CD4-positive, alpha-beta memory T cell (primary cell): ENCODE measurements around the gene HERPUD2. TPM values are rescaled to one million over a fixed set of nuclear protein-coding genes. Genes with fewer than 3 reads are reported as not detected.

Experiments used
- CTCF ChIA-PET: fragments of 350-600 bp; sonication (Branson Sonifier 250); formaldehyde crosslinking; loops from one replicate; lab custom pipeline; 2021; ENCODE audit warnings: inconsistent platforms; ENCODE audit not compliant: partially characterized antibody; lab: Charles Lee
- POLR2A ChIA-PET: fragments of 350-600 bp; sonication (Branson Sonifier 250); formaldehyde crosslinking; loops from one replicate; lab custom pipeline; 2021; ENCODE audit not compliant: partially characterized antibody; lab: Charles Lee
- DNase-seq, 5 donors: peaks; one replicate each; pipeline versions ENCODE4 v3.0.0 to v3.0.0-alpha.2; 2020 to 2022; ENCODE audit warnings: mixed read lengths in 1 of 5
- H3K27ac ChIP-seq: one replicate; pipeline ENCODE4 v1.7.0; 2013; ENCODE audit warnings: low read depth, low read length
- H3K27me3 ChIP-seq: 2 replicates; pipeline ENCODE4 v1.7.0; 2013; ENCODE audit warnings: mild to moderate bottlenecking, low read length, moderate library complexity; ENCODE audit not compliant: insufficient read depth
- H3K36me3 ChIP-seq: 2 replicates; pipeline ENCODE4 v1.7.0; 2013; ENCODE audit warnings: mild to moderate bottlenecking, low read length, moderate library complexity; ENCODE audit not compliant: insufficient read depth
- H3K4me1 ChIP-seq: 2 replicates; pipeline ENCODE4 v1.7.0; 2013; ENCODE audit warnings: mild to moderate bottlenecking, low read length, moderate library complexity; ENCODE audit not compliant: insufficient read depth
- H3K4me3 ChIP-seq, 2 donors: one replicate each; pipeline ENCODE4 v1.7.0; 2013; ENCODE audit warnings: low read length in 2 of 2, mild to moderate bottlenecking in 1 of 2
- H3K9me3 ChIP-seq, 2 donors: one replicate each; pipeline ENCODE4 v1.7.0; 2013; ENCODE audit warnings: low read length in 2 of 2, control low read depth in 1 of 2; ENCODE audit not compliant: control insufficient read depth in 1 of 2
- H3K27ac Mint-ChIP-seq, 7 donors: one replicate each; pipeline ENCODE4 v1.8.0; 2020 to 2021; ENCODE audit warnings: mixed read lengths in 7 of 7, mild to moderate bottlenecking in 6 of 7, inconsistent platforms in 3 of 7, moderate library complexity in 3 of 7
- H3K27me3 Mint-ChIP-seq, 2 donors: one replicate each; pipeline ENCODE4 v1.8.0; 2020 to 2021; ENCODE audit warnings: mixed read lengths in 2 of 2
- H3K36me3 Mint-ChIP-seq, 2 donors: one replicate each; pipeline ENCODE4 v1.8.0; 2020 to 2021; ENCODE audit warnings: mixed read lengths in 2 of 2, inconsistent platforms in 1 of 2, mild to moderate bottlenecking in 1 of 2
- H3K4me1 Mint-ChIP-seq, 4 donors: one replicate each; pipeline ENCODE4 v1.8.0; 2020 to 2021; ENCODE audit warnings: mixed read lengths in 4 of 4, mild to moderate bottlenecking in 1 of 4
- H3K4me3 Mint-ChIP-seq, 8 donors: one replicate each; pipeline ENCODE4 v1.8.0; 2020 to 2021; ENCODE audit warnings: mixed read lengths in 8 of 8, mild to moderate bottlenecking in 7 of 8, moderate library complexity in 6 of 8, inconsistent platforms in 3 of 8
- H3K9me3 Mint-ChIP-seq, 8 donors: one replicate each; pipeline ENCODE4 v1.8.0; 2020 to 2021; ENCODE audit warnings: mixed read lengths in 8 of 8, mild to moderate bottlenecking in 5 of 8, inconsistent platforms in 3 of 8, moderate library complexity in 1 of 8
- intact Hi-C: fragments of 100-400 bp; cut with micrococcal nuclease; formaldehyde crosslinking; loops from one replicate; pipeline ENCODE4 v1.15.1; 2023
- polyA plus RNA-seq, 2 donors: library from polyadenylated mRNA; unstranded; fragments of 300-500 nt; fragmentation: Illumina TruSeq; gene quantifications; one replicate each; pipeline ENCODE4 v1.2.3, GENCODE V29; 2021
- total RNA-seq, 2 experiments: library from RNA; stranded (reverse); gene quantifications; one replicate each; pipeline ENCODE4 v1.2.3, GENCODE V29; 2021

HERPUD2 gene
- total and polyA plus RNA-seq, 4 experiments from 2014 or later = 67.3 to 99.2 (median 80.5) TPM

- Histone ChIP-seq H3K9me3 (no peaks in the 10 kb centered on the region), H3K27ac (no peak overlapping the region), H3K27me3 (no peaks in the 10 kb centered on the region), H3K4me1 (peaks cover 33% of the 10 kb centered on the region), H3K4me3 (no peak overlapping the region), H3K36me3 (no peaks in the 10 kb centered on the region)
- no peak for DNase-seq
- ChIA-PET CTCF (interaction anchor here (1.3 to 6.2 kb wide), 3 partner anchors 10 to 25 kb away, joined by 5 to 53 read pairs (median 6); no protein-coding TSS in a partner anchor), POLR2A (interaction anchor here (1.3 to 2.5 kb wide), 2 partner anchors 13 to 79 kb away, joined by 3 to 15 read pairs; partner anchors contain the start of gene SEPTIN7)
- H3K4me3 Mint-ChIP-seq = no peak overlapping the region
- peak overlapping the region in 4 of 7 donors; percentile 46 to 75 (median 55) for H3K27ac Mint-ChIP-seq
- intact Hi-C loops = no loop called here
- H3K9me3 Mint-ChIP-seq = peaks cover 0 to 4% (median 0%) of the 10 kb centered on the region in 8 donors
- no peaks in the 10 kb centered on the region for H3K27me3 Mint-ChIP-seq
- peaks cover 21 to 41% (median 33%) of the 10 kb centered on the region in 4 donors for H3K4me1 Mint-ChIP-seq
- H3K36me3 Mint-ChIP-seq = no peaks in the 10 kb centered on the region
These were observed 27.3 kb upstream of the HERPUD2 start for GRCh38 chr7:35722054-35722849.

GRCh38 chr7:35721288-35721687 lies 26.4 kb upstream of the HERPUD2 start:
- ChIA-PET CTCF (interaction anchor here (1.6 kb wide), 1 partner anchor 11 kb away, joined by 6 read pairs; no protein-coding TSS in a partner anchor), POLR2A (no interaction called here)
- Mint-ChIP-seq H3K4me1 (peaks cover 17 to 36% (median 29%) of the 10 kb centered on the region in 4 donors), H3K27ac (peak overlapping the region in 2 of 7 donors; percentile 52 to 53), H3K9me3 (peaks cover 0 to 4% (median 0%) of the 10 kb centered on the region in 8 donors), H3K27me3 (no peaks in the 10 kb centered on the region), H3K4me3 (no peak overlapping the region), H3K36me3 (no peaks in the 10 kb centered on the region)
- peaks cover 27% of the 10 kb centered on the region for H3K4me1 ChIP-seq
- DNase-seq = no peak
- no peak overlapping the region for H3K27ac ChIP-seq
- no peak overlapping the region for H3K4me3 ChIP-seq
- no peaks in the 10 kb centered on the region for H3K36me3 ChIP-seq
- intact Hi-C loops = no loop called here
- no peaks in the 10 kb centered on the region for H3K27me3 ChIP-seq
- H3K9me3 ChIP-seq = no peaks in the 10 kb centered on the region

DNA sequence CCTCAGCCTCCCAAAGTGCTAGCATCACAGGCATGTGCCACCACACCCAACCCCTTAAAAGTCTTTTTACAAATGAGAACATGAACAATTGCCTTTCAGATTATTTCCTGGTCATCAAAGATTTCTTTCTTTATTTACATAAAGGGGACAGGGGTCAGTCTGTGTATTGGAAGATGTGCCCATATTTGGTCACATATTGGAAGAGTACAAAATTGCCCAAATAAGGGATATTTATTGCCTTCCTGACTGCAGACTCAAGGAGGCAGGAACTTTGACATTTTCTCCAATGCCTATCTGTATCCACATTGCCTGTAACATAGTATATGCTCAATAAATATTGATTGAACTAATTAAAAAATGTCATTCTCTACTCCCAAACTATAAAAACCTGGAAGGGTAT lies 25.9 kb upstream of the HERPUD2 start:
- Histone ChIP-seq H3K27me3 (no peaks in the 10 kb centered on the region), H3K9me3 (no peaks in the 10 kb centered on the region), H3K4me3 (no peak overlapping the region), H3K4me1 (peaks cover 23% of the 10 kb centered on the region), H3K36me3 (no peaks in the 10 kb centered on the region), H3K27ac (no peak overlapping the region)
- DNase-seq = no peak
- Mint-ChIP-seq H3K4me3 (no peak overlapping the region), H3K4me1 (peaks cover 14 to 32% (median 25%) of the 10 kb centered on the region in 4 donors), H3K9me3 (peaks cover 0 to 4% (median 0%) of the 10 kb centered on the region in 8 donors), H3K27me3 (no peaks in the 10 kb centered on the region), H3K27ac (no peak overlapping the region), H3K36me3 (no peaks in the 10 kb centered on the region)
- intact Hi-C loops = no loop called here
- POLR2A ChIA-PET = no interaction called here
- CTCF ChIA-PET = interaction anchor here (1.6 kb wide), 1 partner anchor 11 kb away, joined by 6 read pairs; no protein-coding TSS in a partner anchor

DNA sequence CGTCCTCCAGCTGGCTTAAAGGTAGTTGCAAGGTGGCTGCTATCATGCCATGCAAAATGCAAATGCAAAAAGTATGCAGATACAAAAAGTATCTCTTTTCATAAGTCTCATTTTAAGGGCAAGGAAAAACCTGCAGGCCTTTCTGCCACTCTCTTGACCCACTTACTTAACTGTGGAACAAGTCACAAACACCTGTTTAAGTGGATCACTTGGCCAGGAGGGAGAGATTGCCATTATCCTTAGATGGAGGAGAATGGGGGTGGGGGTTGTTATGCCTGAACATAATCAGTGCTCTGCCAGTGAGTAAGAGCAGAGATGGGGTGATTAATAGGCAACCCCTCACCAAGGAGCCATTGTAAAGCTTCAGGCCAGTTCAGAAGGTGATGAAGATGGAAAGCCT lies 25.1 kb upstream of the HERPUD2 start:
- Histone ChIP-seq H3K4me1 (peaks cover 17% of the 10 kb centered on the region), H3K9me3 (no peaks in the 10 kb centered on the region), H3K27me3 (no peaks in the 10 kb centered on the region), H3K36me3 (no peaks in the 10 kb centered on the region), H3K4me3 (no peak overlapping the region), H3K27ac (no peak overlapping the region)
- H3K4me1 Mint-ChIP-seq = peaks cover 10 to 25% (median 19%) of the 10 kb centered on the region in 4 donors
- intact Hi-C loops = no loop called here
- H3K27me3 Mint-ChIP-seq = no peaks in the 10 kb centered on the region
- H3K36me3 Mint-ChIP-seq = no peaks in the 10 kb centered on the region
- H3K27ac Mint-ChIP-seq = no peak overlapping the region
- CTCF ChIA-PET = interaction anchor here (1.6 kb wide), 1 partner anchor 10 kb away, joined by 6 read pairs; no protein-coding TSS in a partner anchor
- no peak for DNase-seq
- peaks cover 0 to 4% (median 0%) of the 10 kb centered on the region in 8 donors for H3K9me3 Mint-ChIP-seq
- POLR2A ChIA-PET = interaction anchor here (0.7 kb wide), 1 partner anchor 25 kb away, joined by 5 read pairs; the partner anchor contains the start of gene HERPUD2
- no peak overlapping the region for H3K4me3 Mint-ChIP-seq

GRCh38 chr7:35718047-35718446 lies 23.1 kb upstream of the HERPUD2 start:
- H3K4me3 Mint-ChIP-seq = no peak overlapping the region
- POLR2A ChIA-PET = no interaction called here
- peaks cover 0 to 7% (median 4%) of the 10 kb centered on the region in 4 donors for H3K4me1 Mint-ChIP-seq
- Histone ChIP-seq H3K27me3 (no peaks in the 10 kb centered on the region), H3K36me3 (no peaks in the 10 kb centered on the region), H3K4me1 (peaks cover 4% of the 10 kb centered on the region), H3K9me3 (no peaks in the 10 kb centered on the region), H3K4me3 (no peak overlapping the region), H3K27ac (no peak overlapping the region)
- no peak for DNase-seq
- no peaks in the 10 kb centered on the region for H3K36me3 Mint-ChIP-seq
- H3K27me3 Mint-ChIP-seq = no peaks in the 10 kb centered on the region
- intact Hi-C loops = no loop called here
- H3K9me3 Mint-ChIP-seq = peaks cover 0 to 4% (median 0%) of the 10 kb centered on the region in 8 donors
- CTCF ChIA-PET = no interaction called here
- H3K27ac Mint-ChIP-seq = no peak overlapping the region

- no peaks in the 10 kb centered on the region for H3K27me3 Mint-ChIP-seq
- H3K4me1 Mint-ChIP-seq = peaks cover 0 to 4% (median 0%) of the 10 kb centered on the region in 4 donors
- Histone ChIP-seq H3K36me3 (no peaks in the 10 kb centered on the region), H3K27ac (no peak overlapping the region), H3K4me3 (no peak overlapping the region), H3K9me3 (no peaks in the 10 kb centered on the region), H3K4me1 (no peaks in the 10 kb centered on the region), H3K27me3 (no peaks in the 10 kb centered on the region)
- intact Hi-C loops = no loop called here
- CTCF ChIA-PET = interaction anchor here (1.1 kb wide), 1 partner anchor 187 kb away, joined by 3 read pairs; no protein-coding TSS in a partner anchor
- H3K9me3 Mint-ChIP-seq = no peaks in the 10 kb centered on the region
- no peak for DNase-seq
- no peak overlapping the region for H3K27ac Mint-ChIP-seq
- no peak overlapping the region for H3K4me3 Mint-ChIP-seq
- POLR2A ChIA-PET = no interaction called here
- H3K36me3 Mint-ChIP-seq = no peaks in the 10 kb centered on the region
These were observed 22.6 kb upstream of the HERPUD2 start for GRCh38 chr7:35717516-35717915.

DNA sequence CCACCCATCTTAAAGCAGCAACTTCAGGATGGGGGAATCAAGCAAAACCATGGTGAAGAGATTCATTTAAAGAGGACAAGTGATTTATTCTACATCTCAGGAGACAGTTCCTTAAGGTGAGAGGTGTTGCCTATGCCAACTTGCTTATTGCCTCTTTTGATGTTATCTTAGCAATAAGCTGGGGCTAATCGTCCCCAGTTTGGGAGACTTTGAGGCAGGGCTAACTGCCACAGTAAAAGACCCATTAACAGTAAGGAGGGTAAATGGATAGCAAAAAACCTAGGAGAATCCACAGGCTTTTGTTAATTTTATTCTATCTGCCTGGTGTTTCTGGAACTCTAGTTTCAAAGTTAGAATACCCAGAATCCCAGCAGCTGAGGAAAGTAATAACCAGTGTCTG lies 22.1 kb upstream of the HERPUD2 start:
- Histone ChIP-seq H3K4me3 (no peak overlapping the region), H3K27me3 (no peaks in the 10 kb centered on the region), H3K9me3 (no peaks in the 10 kb centered on the region), H3K36me3 (no peaks in the 10 kb centered on the region), H3K27ac (no peak overlapping the region), H3K4me1 (no peaks in the 10 kb centered on the region)
- POLR2A ChIA-PET = no interaction called here
- H3K27ac Mint-ChIP-seq = peak overlapping the region in 2 of 7 donors; percentile 10 to 52
- intact Hi-C loops = no loop called here
- no peak for DNase-seq
- no peak overlapping the region for H3K4me3 Mint-ChIP-seq
- H3K4me1 Mint-ChIP-seq = peaks cover 0 to 4% (median 0%) of the 10 kb centered on the region in 4 donors
- H3K36me3 Mint-ChIP-seq = no peaks in the 10 kb centered on the region
- H3K27me3 Mint-ChIP-seq = no peaks in the 10 kb centered on the region
- CTCF ChIA-PET = interaction anchor here (1.1 kb wide), 1 partner anchor 187 kb away, joined by 3 read pairs; no protein-coding TSS in a partner anchor
- H3K9me3 Mint-ChIP-seq = no peaks in the 10 kb centered on the region
